ENCODE results near the gene SEC14L2. TPM values are rescaled to one million over a fixed set of nuclear protein-coding genes. Genes with fewer than 3 reads are reported as not detected.

SEC14L2 gene
- total RNA-seq, 4 donors from 2014 or later: 7.8 to 45.9 (median 23.1) TPM; not detected in 1

DNA sequence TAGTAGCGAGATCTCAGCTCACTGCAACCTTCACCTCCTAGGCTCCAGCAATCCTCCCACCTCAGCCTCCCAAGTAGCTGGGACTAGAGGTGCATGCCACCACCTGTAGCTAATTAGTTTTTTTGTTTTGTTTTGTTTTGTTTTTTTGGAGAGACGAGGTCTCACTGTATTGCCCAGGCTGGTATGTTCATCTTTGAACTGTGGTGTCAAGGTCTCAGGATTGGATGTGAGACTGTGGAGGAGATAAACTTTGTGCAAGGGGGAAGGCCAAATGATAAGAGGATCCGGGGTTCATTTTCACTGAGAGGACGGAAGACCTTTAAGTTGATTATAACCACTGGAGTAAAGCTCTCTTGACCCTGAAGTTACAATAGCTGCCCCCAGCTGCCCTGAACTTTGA is 8.9 kb downstream of the SEC14L2 start:
- TF ChIP-seq, protein P1, sequence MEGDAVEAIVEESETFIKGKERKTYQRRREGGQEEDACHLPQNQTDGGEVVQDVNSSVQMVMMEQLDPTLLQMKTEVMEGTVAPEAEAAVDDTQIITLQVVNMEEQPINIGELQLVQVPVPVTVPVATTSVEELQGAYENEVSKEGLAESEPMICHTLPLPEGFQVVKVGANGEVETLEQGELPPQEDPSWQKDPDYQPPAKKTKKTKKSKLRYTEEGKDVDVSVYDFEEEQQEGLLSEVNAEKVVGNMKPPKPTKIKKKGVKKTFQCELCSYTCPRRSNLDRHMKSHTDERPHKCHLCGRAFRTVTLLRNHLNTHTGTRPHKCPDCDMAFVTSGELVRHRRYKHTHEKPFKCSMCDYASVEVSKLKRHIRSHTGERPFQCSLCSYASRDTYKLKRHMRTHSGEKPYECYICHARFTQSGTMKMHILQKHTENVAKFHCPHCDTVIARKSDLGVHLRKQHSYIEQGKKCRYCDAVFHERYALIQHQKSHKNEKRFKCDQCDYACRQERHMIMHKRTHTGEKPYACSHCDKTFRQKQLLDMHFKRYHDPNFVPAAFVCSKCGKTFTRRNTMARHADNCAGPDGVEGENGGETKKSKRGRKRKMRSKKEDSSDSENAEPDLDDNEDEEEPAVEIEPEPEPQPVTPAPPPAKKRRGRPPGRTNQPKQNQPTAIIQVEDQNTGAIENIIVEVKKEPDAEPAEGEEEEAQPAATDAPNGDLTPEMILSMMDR (IDR thresholded peaks at IDR 0.05): no peak
- no peak for TF ChIP-seq POLR2A (IDR thresholded peaks at IDR 0.05)
- Histone ChIP-seq H3K4me3 (no peak overlapping the region), H3K27ac (no peak overlapping the region), H3K36me3 (no peaks in the 10 kb centered on the region), H3K27me3 (no peaks in the 10 kb centered on the region), H3K4me1 (no peaks in the 10 kb centered on the region), H3K9me3 (no peaks in the 10 kb centered on the region)
- no peak for DNase-seq
- intact Hi-C loops (cut with DNase I; ENCODE audit: low total_unique reads): no loop called here

DNA sequence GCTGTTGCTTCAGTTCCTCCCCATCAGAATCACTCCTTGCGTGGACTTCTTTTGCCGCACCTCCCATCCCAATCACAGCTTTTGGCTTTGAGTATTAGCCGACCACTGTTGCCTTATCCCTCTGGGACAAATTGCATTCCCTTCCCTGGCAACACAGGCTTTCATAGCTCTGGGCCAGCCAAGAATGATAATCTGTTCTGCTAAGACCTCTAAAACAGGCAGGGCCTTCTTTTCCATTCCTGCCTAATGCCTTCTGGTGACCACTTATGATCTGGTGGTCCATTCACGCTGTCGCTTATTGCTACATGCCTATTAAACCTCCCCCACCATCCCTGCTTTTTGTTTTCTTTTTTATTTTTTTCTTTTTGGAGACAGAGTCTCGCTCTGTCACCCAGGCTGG is 9.6 kb downstream of the SEC14L2 start:
- H3K4me1 ChIP-seq: no peaks in the 10 kb centered on the region
- no peak overlapping the region for H3K27ac ChIP-seq
- no peak overlapping the region for H3K4me3 ChIP-seq
- no peak for DNase-seq
- H3K27me3 ChIP-seq: no peaks in the 10 kb centered on the region
- intact Hi-C loops (cut with DNase I; ENCODE audit: low total_unique reads): no loop called here
- H3K9me3 ChIP-seq: no peaks in the 10 kb centered on the region
- no peak for TF ChIP-seq POLR2A (IDR thresholded peaks at IDR 0.05)
- TF ChIP-seq, protein P1 (IDR thresholded peaks at IDR 0.05): no peak
- no peaks in the 10 kb centered on the region for H3K36me3 ChIP-seq

DNA sequence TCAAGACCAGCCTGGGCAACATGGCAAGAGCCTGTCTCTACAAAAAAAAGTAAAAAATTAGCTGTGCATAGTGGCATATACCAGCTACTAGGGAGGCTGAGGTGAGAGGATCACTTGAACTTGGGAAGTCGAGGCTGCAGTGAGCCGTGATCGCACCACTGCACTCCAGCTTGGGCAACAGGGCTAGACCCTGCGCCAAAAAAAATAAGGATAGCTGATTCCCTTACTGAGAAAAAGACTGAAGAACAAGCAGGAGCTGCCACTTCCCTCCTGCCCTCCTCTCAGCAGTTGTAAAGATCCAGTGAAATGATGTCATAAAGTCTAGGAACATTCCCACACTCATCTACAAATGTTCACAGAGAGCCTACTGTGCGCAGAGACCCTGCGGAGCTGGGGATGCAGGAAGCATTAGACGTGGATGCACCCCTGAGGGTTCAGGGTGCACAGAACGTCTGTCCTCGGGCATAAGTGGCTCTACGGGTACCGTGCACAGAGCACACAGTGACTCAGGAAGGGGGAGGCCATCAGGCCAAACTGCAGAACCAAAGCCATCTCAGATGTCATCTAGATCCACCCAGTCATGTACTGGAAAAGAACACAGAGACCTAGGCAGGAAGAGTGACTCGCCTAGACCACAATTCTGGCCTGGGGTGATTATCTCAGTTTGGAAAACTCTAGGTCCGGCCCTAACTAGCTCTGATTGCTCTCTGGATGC is 11.7 kb downstream of the SEC14L2 start:
- Histone ChIP-seq H3K27ac (no peak overlapping the region), H3K27me3 (no peaks in the 10 kb centered on the region), H3K4me1 (no peaks in the 10 kb centered on the region), H3K36me3 (no peaks in the 10 kb centered on the region), H3K9me3 (no peaks in the 10 kb centered on the region), H3K4me3 (no peak overlapping the region)
- TF ChIP-seq POLR2A (IDR thresholded peaks at IDR 0.05): no peak
- TF ChIP-seq, protein P1 (IDR thresholded peaks at IDR 0.05): no peak
- no peak for DNase-seq
- intact Hi-C loops (cut with DNase I; ENCODE audit: low total_unique reads): no loop called here

DNA sequence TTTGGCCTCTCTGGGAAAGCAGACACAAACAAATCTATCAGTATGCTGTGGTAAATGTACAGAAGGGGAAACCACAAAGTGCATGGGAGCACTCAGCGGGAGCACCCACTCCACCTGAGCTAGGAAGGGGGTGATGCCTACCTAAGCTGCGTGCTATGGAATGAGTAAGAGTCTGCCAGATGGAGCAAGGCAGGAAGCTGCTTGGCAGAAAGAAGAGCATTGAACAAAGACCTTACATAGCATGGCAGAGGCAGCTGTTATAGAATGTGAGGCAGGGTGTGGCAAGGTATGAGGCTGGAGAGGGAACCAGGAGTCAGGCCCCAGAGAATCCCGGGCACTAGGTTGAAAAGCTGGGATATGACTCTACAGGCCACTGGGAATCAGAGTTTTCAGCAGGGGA is 15.0 kb downstream of the SEC14L2 start:
- Histone ChIP-seq H3K9me3 (no peaks in the 10 kb centered on the region), H3K4me1 (no peaks in the 10 kb centered on the region), H3K27ac (no peak overlapping the region), H3K4me3 (no peak overlapping the region), H3K27me3 (no peaks in the 10 kb centered on the region), H3K36me3 (no peaks in the 10 kb centered on the region)
- no peak for TF ChIP-seq POLR2A (IDR thresholded peaks at IDR 0.05)
- TF ChIP-seq, protein P1 (IDR thresholded peaks at IDR 0.05): no peak
- intact Hi-C loops (cut with DNase I; ENCODE audit: low total_unique reads): no loop called here
- DNase-seq: no peak

DNA sequence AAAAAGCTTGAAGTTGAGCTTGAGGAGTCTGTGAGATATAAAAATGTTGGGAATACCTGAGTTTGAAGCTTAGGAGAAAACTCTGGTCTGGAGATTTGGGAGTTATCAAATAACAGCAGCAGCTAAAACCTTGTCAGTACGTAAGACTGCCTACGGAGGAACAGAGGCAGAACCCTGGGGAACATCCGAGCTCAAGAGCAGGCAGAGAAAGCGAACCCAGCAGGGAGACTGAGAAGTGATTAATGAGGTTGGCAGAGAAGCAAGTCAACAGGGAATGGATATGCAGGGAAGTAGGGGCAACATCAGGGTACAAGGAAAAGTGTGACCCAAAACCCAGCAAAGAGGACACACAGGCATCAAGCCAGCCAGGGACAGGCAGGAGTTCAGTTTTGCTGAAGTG is 16.2 kb downstream of the SEC14L2 start:
- no peaks in the 10 kb centered on the region for H3K27me3 ChIP-seq
- H3K4me1 ChIP-seq: no peaks in the 10 kb centered on the region
- DNase-seq: no peak
- H3K36me3 ChIP-seq: no peaks in the 10 kb centered on the region
- H3K4me3 ChIP-seq: no peak overlapping the region
- H3K9me3 ChIP-seq: no peaks in the 10 kb centered on the region
- intact Hi-C loops (cut with DNase I; ENCODE audit: low total_unique reads): no loop called here
- TF ChIP-seq, protein P1 (IDR thresholded peaks at IDR 0.05): no peak
- no peak for TF ChIP-seq POLR2A (IDR thresholded peaks at IDR 0.05)
- H3K27ac ChIP-seq: no peak overlapping the region
